LHCN-M2 (cell line): Measurements from ENCODE around the gene ATP6V1B1. TPM values are rescaled to one million over a fixed set of nuclear protein-coding genes. Genes with fewer than 3 reads are reported as not detected.
A peak's percentile ranks its signal among the peaks of the same experiment; 100 is the strongest.
"Not testable (repeated sequence)": the region's sequence is repeated elsewhere in the genome, so short reads cannot be mapped to it uniquely, and the experiment has no call there.

Experiments
- DNase-seq: peaks from one replicate; pipeline ENCODE4 v3.0.0-alpha.2; 2012; ENCODE audit warnings: low read depth
- total RNA-seq: library from RNA; depleted of rRNA; stranded (reverse); fragments of >200 nt; gene quantifications from 2 replicates; pipeline ENCODE4 v1.2.3, GENCODE V29; 2014

ATP6V1B1 gene
- total RNA-seq, 1 experiment from 2014 or later, result 2.0 TPM

DNA sequence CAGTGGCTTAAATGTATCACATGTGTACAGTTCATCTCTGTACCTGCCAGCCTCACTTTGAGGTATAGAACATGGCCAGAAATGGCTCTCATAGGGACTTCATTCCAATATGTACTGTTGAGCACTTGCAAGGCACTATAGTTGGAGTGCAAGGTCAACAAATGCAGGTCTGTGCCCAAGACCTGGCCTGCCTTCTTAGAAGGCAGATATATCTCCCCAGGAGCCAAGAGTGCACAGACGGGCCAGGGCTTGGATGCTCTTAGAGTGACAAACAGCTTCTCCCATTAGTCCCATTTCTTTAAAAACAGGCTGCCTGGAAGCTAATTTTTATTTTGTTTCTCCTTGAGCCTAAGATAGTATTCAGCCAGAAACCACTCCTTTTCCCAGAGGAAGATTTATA lies 51.7 kb downstream of the ATP6V1B1 start:
- no peak for DNase-seq

DNA sequence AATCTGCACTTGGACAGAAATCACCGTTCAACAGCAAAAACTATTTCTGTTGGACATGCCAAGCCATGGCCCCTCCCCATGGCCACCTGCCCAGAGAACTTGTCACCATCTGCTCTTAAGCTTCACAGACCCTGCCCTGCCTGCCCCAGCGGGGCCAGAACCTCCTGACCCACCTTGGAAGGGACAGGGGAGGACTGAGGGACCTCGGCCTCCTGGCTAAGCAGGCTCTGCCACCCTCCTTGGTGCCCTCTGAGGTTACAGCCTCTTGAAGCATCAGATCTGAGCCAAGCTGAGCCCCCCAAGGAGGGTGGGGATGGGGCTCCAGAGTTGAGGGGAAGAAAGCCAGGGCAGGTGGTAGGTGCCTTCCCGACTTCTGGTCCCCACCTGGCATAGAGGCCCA lies 52.5 kb downstream of the ATP6V1B1 start:
- no peak for DNase-seq

DNA sequence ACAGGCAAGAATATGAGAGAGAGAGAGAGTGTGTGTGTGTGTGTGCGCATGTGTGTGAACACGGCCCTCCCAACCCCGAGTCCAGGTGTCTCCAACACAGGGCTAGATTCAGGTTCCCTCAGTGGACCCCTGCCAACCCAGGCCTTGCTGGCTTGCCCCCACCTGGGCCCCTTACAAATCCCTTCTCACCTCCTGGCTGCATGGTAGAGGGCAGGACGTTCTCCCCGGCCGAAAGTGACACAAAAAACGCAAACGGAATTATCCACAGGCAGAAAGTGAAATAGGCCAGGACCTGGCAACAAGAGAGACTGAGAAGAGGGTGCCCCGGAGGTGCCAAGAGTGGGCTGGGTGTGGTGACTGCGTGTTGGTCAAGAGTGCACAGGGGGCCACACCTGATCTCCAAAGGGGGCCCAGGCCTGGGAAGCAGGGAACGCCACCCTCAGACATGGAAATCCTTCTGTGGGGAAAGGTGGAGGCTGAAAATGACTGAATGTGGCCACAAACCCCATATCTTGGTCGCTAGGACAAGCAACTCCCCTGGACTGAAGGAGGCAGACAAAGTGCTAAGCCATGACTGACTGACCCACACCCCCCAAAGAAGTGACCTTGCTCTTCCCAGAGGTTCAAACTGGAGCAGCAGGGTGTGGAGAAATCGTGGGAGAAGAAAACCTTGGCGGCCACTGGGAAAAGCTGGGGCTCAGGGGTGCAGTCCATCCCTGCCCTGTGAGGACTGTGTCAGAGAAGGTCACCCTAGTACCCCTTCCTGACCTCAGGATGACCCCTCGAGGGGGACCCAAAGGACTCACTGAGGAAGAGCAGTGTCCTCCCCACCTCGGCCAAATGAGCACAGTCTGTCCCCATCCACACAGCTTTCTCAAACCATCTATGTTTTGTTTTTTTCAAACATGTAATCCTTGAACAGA lies 53.3 kb downstream of the ATP6V1B1 start:
- DNase-seq, result no peak

DNA sequence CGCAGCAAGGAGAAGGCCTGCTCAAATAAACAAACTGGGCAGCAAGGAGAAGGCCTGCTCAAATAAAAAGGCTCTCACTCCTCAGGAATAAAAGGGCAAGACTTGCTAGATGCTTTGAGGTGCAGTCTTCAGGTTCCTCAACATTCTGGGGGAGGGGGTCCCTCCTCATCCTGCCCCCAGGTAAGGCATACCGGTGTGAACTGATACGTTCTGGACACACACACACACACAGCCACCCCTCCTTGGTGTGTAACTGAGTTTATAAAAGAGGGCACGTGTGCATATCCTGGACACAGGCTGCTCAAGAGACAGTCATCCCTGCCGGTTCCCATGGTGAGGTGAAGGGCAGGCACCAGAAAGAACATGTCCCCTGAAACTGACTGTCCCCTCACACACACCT lies 54.5 kb downstream of the ATP6V1B1 start:
- DNase-seq, result no peak

DNA sequence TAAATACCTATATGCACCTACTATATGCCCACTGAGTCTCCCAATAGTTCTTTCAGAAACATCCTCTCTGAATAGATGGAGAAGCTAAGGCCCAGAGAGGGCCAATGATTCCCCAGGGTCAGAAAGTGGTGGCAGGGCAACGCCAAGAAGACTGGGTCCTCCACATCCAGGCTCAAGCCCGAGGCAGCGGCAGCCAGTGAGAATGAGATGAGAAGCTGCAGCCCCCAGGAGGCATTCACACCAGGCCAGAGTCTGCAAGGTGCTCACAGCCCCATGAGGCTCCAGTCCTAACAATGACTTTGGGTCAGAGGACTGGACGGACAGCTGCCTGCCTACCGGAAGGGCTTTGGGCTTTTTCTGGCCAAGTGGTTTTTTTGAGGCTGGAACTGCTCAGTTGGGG lies 55.4 kb downstream of the ATP6V1B1 start:
- no peak for DNase-seq

DNA sequence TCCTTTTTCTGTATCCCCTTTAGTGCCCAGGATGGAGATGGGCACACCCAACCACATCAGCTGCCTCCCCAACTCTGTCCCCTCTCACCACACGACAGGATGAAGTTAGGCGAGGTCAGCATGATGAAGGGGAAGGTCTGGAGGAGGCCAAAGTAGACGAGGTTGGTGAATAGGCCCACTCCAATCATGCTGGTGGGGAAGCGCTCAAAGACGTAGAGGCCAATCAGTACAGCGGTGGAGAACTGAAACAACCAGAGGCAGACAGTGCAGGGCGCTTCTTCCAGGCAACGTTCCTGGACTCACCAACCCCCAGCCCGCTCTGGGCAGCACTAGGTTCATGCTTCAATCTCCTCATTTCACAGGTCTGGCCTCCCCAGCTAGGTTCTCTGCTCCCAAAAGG lies 56.0 kb downstream of the ATP6V1B1 start:
- DNase-seq, result no peak

DNA sequence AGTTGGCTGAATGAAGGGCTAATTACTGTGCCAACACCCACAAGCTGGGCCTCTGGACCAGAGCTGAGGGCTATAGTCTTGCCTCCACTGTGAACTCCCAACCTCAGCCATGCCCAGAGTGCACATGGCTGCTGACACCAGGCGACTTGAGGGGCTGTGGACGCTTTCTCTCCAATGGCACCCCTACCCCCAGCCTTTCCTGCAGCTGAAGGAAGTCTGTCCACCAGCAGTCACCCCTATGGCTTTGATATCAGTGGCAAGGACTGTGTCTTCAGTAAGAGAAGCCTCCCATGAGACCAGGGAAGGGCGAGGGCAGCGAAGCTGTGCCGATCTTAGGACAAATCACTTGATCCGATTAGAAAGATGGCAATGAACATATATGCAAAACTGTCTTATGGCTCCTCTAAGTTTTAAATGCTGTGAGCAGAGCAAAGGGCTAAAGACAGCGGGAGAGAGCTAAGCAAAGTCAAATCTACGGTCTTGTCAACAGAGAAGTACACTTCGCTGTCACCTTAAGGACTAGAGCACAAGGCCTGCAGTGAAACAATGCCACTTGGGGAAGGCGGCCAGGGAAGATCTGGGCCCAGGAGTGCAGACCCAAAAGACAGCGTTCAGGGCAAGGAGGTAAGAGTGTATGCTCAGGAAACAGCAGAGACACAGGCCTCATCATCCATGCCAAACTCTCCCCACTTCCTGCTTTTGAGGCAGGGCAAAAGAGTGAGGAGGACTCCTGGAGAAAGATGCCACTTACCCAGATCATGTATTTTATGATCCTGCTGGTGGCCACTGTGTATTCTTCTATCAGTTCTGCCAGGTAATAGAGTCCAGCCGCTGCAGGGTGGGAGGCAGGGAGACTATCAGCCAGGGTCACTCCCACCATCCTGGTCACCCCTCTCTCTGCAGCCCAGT lies 57.5 kb downstream of the ATP6V1B1 start:
- no peak for DNase-seq

DNA sequence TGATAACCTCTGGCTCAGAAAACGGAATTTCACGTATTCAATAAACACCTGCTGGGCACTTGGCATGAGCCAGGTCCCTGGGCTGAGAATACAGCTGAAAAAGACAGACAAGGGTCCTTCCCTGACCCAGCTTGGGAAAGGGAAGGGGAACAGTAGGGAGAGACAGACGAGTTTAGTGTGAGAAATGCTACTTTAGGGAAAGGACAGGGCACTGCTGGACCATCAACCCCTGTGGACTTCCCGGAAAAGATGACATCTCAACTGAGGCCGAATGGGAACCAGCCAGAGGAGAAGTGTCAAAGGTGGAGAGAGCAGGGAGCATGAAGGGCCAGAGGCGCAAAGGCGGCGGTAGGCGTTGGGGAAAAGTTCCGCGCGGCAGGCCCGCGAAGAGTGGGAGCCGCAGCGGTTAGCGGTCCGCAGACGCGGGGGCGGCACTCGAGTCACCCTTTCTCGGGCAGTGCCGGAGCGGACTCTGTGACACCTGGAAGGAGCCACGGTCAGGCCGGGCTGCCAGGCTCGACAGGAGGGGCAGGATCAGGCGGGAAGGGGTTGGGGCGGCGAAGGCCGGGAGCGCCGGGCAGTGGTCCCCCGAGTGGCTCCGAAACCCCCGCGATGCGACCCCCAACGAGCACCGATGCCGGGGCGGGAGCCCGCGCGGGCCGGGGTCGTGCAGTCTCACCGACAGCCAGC lies 58.5 kb downstream of the ATP6V1B1 start:
- no peak for DNase-seq

DNA sequence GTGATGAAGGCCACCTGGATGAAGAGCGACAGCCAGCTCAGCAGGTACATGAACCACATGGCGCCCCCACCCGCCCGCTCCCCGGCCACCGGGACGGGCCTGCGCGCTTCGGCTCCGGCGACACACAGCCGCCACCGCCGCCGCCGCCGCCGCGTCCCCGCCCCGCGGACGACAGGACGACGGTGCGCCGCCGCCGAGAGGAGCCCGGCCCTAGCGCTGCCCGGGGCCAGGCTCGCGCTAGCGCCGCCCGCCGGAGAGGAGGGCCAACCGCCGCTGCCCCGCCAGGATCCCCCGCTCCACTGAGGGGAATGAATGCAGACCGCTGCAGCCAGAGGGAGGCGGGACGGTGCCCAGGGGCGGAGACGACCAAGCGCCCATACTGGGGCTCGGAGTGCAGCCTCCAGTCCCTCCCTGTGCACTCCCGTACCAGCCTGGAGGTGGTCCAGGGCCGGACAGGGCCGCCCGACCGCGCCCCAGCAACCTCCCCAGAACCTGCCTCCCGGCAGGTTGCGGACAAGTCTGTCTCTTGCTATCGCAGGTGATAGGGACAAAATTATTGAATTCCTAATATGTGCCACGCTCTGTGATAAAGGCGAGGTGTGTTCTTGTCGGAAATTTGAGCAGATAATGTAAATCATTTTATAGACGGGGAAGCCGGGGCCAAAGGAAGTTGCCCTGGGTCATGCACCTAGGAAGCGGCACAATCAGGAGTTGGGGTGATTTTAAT lies 59.2 kb downstream of the ATP6V1B1 start, which contains the start of gene TEX261:
Gene TEX261, minus strand, starts transcription at position 175 of the 727 bp plus-strand sequence. Its CDS starts 116 bp downstream, at position 59.
- peak; percentile 81 for DNase-seq

DNA sequence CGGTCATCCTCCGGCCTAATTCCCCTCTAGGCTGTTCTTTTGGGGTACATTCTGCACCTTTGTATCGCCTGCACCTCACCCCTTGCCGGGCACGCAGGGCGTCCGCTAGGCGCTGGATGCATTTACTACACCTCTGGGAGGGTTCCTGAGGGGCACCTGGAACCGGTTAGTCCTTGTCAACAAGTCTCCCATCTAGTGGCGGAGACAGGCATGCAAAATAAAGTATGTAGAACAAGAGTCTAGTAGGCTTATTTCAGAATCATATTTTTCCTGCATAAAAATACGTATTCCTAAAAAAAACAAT lies 59.7 kb downstream of the ATP6V1B1 start:
- DNase-seq, result peak; percentile 23

DNA sequence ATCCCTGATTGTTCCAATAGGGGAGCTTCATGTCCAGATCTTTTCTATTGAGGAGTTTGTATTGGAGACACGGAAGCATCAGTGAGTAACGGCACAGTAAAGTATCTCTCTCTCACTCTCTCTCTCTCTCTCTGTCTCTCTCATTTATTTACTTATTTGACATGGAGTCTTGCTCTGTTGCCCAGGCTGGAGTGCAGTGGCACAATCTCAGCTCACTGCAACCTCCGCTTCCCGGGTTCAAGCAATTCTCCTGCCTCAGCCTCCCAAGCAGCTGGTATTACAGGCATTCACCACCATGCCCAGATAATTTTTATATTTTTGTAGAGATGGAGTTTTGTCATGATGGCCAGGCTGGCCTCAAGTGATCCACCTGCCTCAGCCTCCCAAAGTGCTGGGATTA lies 63.2 kb downstream of the ATP6V1B1 start:
- DNase-seq, result not testable (repeated sequence)

DNA sequence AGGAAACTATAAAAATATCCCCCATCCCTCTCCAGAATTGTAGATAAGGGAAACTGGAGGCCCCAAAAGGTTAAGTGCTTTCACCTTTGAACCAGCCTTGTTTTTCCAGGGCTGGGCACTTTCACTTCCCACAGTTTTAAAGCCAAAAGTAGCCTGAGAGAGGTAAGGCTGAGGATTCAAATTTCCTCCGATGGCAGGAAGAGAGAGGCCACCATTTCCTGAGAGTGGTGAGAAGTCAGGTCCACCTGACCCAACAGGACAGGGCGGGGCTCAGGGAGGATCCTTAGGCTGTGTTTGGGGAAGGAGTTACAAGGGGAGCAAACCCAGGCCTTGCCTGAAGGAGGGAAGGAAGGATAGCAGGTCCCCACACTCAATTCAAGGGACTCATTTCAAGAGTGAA lies 63.7 kb downstream of the ATP6V1B1 start:
- DNase-seq, result no peak

DNA sequence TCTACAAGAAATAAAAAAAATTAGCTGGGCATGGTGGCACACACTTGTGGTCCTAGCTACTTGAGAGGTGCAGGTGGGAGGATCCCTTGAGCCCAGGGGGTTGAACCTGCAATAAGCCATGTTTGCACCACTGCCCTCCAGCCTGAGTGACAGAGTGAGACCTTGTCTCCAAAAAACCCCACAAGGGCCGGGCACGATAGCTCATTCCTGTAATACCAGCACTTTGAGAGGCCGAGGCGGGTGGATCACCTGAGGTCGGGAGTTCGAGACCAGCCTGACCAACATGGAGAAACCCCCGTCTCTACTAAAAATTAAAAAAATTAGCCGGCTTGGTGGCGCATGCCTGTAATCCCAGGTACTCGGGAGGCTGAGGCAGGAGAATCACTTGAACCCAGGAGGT lies 64.2 kb downstream of the ATP6V1B1 start:
- not testable (repeated sequence) for DNase-seq

DNA sequence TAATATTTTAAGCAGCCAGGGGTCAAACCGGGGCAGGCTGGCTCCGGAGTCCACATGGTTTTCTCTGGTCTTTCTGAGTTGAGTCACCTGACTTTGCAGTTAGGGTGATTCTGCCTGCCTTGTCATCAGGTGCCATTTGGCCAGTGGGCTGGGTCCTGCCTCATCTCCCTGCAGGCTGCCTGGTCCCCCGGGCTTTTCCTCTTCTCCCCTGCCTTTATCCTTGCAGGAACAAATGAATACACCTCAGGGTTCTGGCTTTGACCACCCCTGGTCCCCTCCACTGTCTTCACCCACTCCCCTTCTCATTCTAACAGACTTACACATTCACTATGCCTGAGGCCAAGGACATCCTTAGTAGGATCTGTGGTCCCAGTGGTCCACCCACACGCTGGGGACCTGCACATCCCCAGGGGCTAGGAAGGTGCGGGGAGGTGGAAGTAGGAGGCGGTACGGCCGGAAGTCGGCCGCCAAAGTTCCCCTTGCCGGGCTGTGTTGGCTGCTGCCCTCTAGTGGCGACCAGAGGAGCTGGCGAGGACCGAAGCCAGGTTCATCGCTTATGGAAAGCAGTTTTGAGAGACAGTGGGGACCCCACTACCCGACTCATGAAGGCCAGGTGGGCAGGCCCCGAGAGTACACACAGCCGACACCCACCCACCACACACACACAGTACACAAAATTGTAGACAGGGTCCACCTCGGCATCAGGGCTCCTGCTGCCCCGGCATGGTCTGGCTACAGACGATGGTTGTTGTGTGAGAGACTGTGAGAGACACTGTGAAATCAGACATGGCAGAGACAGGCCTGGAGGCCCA lies 65.3 kb downstream of the ATP6V1B1 start:
- peak; percentile 37 for DNase-seq

DNA sequence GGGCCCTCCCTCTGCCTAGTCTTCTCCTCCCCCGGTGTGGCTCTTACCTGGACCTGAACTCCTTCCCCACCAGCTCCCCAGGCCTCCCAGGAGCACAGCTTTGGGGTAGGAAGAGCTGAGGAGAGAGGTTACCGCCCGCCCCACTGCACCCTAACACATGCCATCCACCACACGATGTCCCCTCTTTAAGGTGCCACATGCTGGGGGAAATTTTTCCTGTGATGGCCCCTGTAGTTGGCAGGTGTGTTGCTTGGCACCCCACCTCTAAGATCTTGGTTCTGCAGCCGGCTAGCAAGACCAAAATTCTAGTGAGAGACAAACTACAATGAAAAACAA lies 65.9 kb downstream of the ATP6V1B1 start:
- no peak for DNase-seq

DNA sequence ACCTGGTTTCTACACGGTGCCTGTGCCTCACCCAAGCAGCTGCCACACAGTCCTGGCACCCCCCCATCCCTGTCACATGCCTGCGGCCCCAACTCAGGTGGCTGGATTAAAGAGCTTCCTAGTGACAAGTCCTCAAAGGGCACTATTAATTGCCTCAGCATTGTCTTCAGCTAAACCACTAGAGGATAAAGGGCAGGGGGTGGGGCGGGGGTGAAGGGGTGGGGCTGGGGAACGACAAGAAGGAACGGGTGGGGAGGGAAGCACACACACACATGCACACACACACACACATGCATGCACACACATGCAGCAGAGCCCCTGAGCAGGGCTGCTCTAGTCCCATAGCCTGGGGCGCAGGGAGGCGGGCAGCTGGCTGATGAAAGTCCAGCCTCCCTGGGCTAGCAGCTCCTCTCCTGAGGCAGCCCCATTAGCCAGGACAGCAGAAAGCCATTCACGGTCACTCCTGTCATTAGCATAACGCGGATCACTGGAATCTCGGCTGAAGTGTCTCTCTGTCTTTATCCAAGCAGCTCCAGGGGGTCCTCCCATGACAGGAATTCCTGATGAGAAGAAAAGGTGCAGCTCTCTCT lies 66.4 kb downstream of the ATP6V1B1 start:
- no peak for DNase-seq

DNA sequence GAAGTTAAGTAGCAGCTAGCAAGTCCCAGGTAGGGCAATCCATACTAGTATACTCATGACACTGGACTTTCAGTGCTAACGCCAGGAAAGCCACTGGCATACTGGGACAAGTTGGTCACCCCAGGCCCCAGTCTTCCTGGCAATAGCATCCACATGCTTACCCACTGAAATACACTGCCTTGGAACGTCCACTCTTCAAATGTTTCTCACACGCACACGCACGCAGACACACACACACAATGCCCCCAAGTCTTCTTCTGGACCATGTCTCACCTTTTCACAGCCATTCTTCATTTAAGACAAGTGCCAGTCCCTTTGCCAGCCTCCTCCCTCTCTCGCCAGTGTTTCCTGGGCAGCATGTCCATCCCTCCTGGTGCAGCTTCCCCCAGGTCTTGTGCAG lies 67.7 kb downstream of the ATP6V1B1 start:
- no peak for DNase-seq

DNA sequence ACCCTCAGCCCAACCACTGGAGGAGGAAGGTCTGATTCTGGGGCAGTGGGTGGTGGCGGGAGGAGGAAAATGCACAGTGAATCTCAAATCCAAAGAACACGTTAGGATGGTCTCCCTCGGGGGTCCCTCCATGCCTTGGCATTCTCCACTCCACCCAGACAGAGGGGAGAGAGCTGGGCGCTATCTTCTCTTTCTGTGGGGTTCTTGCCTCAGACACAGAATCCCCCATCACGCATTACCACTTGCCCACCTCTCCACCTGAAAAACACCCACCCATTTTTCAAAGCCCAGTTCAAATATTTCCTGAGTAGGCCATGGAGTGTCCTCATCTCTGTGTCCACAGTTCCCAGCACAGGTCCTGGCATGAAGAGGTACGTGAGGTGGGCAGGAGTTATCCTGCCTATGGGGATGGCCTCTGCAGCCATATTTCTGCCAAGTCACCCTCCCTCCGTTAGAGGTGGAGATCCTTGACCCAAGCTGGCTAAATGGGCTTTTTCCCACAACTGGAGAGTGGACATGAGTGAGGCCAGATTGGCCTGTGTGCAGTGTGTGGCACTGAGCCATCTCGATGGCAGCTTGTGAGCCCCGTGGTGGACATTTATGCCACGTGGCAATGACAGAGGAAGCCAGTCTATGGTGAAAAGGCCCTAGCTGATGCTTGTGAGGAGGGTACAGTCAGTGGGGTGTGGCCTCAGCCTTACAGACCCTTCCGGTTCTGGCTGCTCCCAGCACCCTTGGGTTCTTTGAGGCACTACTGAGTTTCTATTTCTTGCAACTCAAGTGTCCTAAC lies 68.5 kb downstream of the ATP6V1B1 start:
- no peak for DNase-seq

DNA sequence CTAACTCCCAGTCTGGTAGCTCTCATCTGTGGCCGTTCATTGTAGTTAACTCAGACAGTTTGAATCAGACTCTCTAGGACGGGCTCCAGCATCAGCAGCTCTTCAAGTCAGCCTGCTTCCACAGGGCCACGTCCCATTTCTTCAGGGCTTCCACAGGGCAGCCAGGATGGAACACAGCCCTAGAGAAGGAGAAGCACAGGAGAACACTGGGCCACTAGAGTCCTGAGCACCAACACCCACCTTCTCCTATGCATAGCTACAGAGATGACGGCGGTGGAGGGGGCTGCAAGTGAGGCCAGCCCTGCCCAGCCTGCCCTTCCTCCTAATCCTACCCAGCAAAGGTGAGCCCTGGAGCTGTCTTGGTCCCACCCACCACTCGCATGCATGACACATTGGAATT lies 69.2 kb downstream of the ATP6V1B1 start:
- DNase-seq, result no peak
